HCT116 (cell line): ENCODE results near the gene LIPT1. TPM values are rescaled to one million over a fixed set of nuclear protein-coding genes. Genes with fewer than 3 reads are reported as not detected.

ENCODE experiments used
- ATAC-seq: fragments of 200-7000 bp; cut with Tn5 transposase; 2 replicates; pipeline ENCODE4 v1.9.1; 2020; ENCODE audit warnings: mild to moderate bottlenecking, moderate library complexity
- BruUV-seq: library from RNA; stranded (reverse); fragments of 400-500 nt; replicated peaks from 2 replicates; lab custom pipeline; 2021; lab: Mats Ljungman, UMichigan
- CTCF ChIA-PET: fragments of 300-600 bp; sonication (Branson Sonifier 250); formaldehyde crosslinking; loops from one replicate; lab custom pipeline; 2021; ENCODE audit warnings: antibody characterized with exemption; lab: Charles Lee
- POLR2A ChIA-PET: fragments of 300-600, 350-600 bp; sonication (Branson Sonifier 250); formaldehyde crosslinking; loops from one replicate; lab custom pipeline; 2021; ENCODE audit warnings: antibody characterized with exemption; lab: Charles Lee
- RAD21 ChIA-PET, 2 experiments: fragments of 300-600 bp; sonication (Branson Sonifier 250); formaldehyde crosslinking; loops; one replicate each; lab custom pipeline; 2023; ENCODE audit warnings: low total read pairs in 2 of 2; ENCODE audit not compliant: uncharacterized antibody in 2 of 2, unreplicated experiment in 2 of 2, low non-redundant PET in 1 of 2; lab: Charles Lee
- DNase-seq: peaks from one replicate; pipeline ENCODE4 v3.0.0-alpha.2; 2010; ENCODE audit warnings: low read depth, low spot score
- H2AFZ ChIP-seq: fragments of 200-600 bp; shearing (Covaris generic), sonication (generic); 2 replicates; pipeline ENCODE4 v1.6.1; 2017; ENCODE audit warnings: low read depth, mixed run types, mixed read lengths, antibody characterized with exemption, low read length; ENCODE audit not compliant: poor library complexity, severe bottlenecking
- H3K27ac ChIP-seq: 2 replicates; pipeline ENCODE4 v1.5.1; 2012; ENCODE audit warnings: low read depth, low read length
- H3K27me3 ChIP-seq: fragments of 200-600 bp; sonication (generic); 2 replicates; pipeline ENCODE4 v1.6.1; 2016; ENCODE audit warnings: mixed run types, low read length, mixed read lengths; ENCODE audit not compliant: insufficient read depth
- H3K36me3 ChIP-seq, 2 experiments: fragments of 200-500 bp in 1 of 2; fragments of 200-600 bp in 1 of 2; sonication (Bioruptor generic) in 1 of 2; sonication (generic) in 1 of 2; 2 replicates each; pipeline versions ENCODE4 v1.5.1 to v1.6.1; 2014 to 2016; ENCODE audit warnings: low read length in 2 of 2, inconsistent platforms in 1 of 2, mixed read lengths in 1 of 2, mixed run types in 1 of 2; ENCODE audit not compliant: insufficient read depth in 2 of 2, control insufficient read depth in 1 of 2
- H3K4me1 ChIP-seq, 2 experiments: fragments of 200-600 bp in 1 of 2; sonication (generic) in 1 of 2; 2 replicates each; pipeline versions ENCODE4 v1.5.1 to v1.6.1; 2012 to 2017; ENCODE audit warnings: low read length in 2 of 2, inconsistent platforms in 1 of 2, mild to moderate bottlenecking in 1 of 2, mixed read lengths in 1 of 2, mixed run types in 1 of 2, moderate library complexity in 1 of 2; ENCODE audit not compliant: insufficient read depth in 2 of 2, control insufficient read depth in 1 of 2
- H3K4me2 ChIP-seq: fragments of 200-600 bp; sonication (generic); 2 replicates; pipeline ENCODE4 v1.6.1; 2017; ENCODE audit warnings: mixed run types, low read length, mixed read lengths
- H3K4me3 ChIP-seq, 2 experiments: fragments of 200-600 bp in 1 of 2; sonication (generic) in 1 of 2; replicated peaks in 1 of 2; 2 replicates each; pipeline ENCODE4 v1.5.1; 2011 to 2016; ENCODE audit warnings: low read length in 2 of 2, control low read depth in 1 of 2, low read depth in 1 of 2, mild to moderate bottlenecking in 1 of 2, mixed read lengths in 1 of 2, mixed run types in 1 of 2
- H3K79me2 ChIP-seq: fragments of 200-600 bp; sonication (generic); 2 replicates; pipeline ENCODE4 v1.6.1; 2017; ENCODE audit warnings: mild to moderate bottlenecking, mixed run types, low read length, moderate library complexity, mixed read lengths; ENCODE audit not compliant: insufficient read depth
- H3K9ac ChIP-seq: fragments of 200-600 bp; sonication (generic); 2 replicates; pipeline ENCODE4 v1.6.1; 2016; ENCODE audit warnings: low read length, mixed read lengths
- H3K9me2 ChIP-seq: fragments of 200-600 bp; sonication (generic), shearing (Covaris generic); 2 replicates; pipeline ENCODE4 v1.6.1; 2017; ENCODE audit warnings: mixed run types, mild to moderate bottlenecking, moderate library complexity; ENCODE audit not compliant: insufficient read depth
- H3K9me3 ChIP-seq, 2 experiments: fragments of 200-500 bp in 1 of 2; fragments of 200-600 bp in 1 of 2; sonication (Bioruptor generic) in 1 of 2; sonication (generic) in 1 of 2; 2 replicates each; pipeline ENCODE4 v1.6.1; 2014 to 2017; ENCODE audit warnings: low read length in 2 of 2, mixed read lengths in 2 of 2, inconsistent platforms in 1 of 2, low read depth in 1 of 2, mild to moderate bottlenecking in 1 of 2, mixed run types in 1 of 2, moderate library complexity in 1 of 2; ENCODE audit not compliant: control insufficient read depth in 1 of 2, insufficient read depth in 1 of 2
- H4K20me1 ChIP-seq: fragments of 200-600 bp; sonication (generic), shearing (Covaris generic); 2 replicates; pipeline ENCODE4 v1.6.1; 2017; ENCODE audit warnings: mixed run types, mild to moderate bottlenecking, moderate library complexity; ENCODE audit not compliant: insufficient read depth
- CEBPB ChIP-seq: IDR thresholded peaks from 2 replicates; pipeline ENCODE4 v1.6.1; 2012; ENCODE audit warnings: low read depth
- EGR1 ChIP-seq: IDR thresholded peaks from 2 replicates; pipeline ENCODE4 v1.6.1; 2012; ENCODE audit warnings: low read depth
- FOSL1 ChIP-seq: IDR thresholded peaks from 2 replicates; pipeline ENCODE4 v1.6.1; 2012; ENCODE audit warnings: low read depth
- JUND ChIP-seq: IDR thresholded peaks from 2 replicates; pipeline ENCODE4 v1.6.1; 2012
- POLR2AphosphoS5 ChIP-seq: IDR thresholded peaks from 2 replicates; pipeline ENCODE4 v1.6.1; 2011; ENCODE audit warnings: mild to moderate bottlenecking, low read depth, low read length, moderate library complexity
- SIN3A ChIP-seq: IDR thresholded peaks from 2 replicates; pipeline ENCODE4 v1.6.1; 2012; ENCODE audit warnings: low read depth
- SP1 ChIP-seq: IDR thresholded peaks from 2 replicates; pipeline ENCODE4 v1.6.1; 2012; ENCODE audit warnings: low read depth
- SRF ChIP-seq: IDR thresholded peaks from 2 replicates; pipeline ENCODE4 v1.6.1; 2012; ENCODE audit warnings: low read depth
- TCF7L2 ChIP-seq: IDR thresholded peaks from 2 replicates; pipeline ENCODE4 v1.7.0; 2011; ENCODE audit warnings: borderline replicate concordance, inconsistent platforms; ENCODE audit not compliant: insufficient read depth, insufficient read length; ENCODE audit errors: extremely low read depth
- ZFX ChIP-seq: fragments of 450-650 bp; IDR thresholded peaks from 2 replicates; pipeline ENCODE4 v1.6.1; 2017
- intact Hi-C: fragments of 100-400 bp; cut with micrococcal nuclease; formaldehyde crosslinking; loops from 2 replicates; pipeline ENCODE4 v1.10.0; 2022
- total RNA-seq: library from RNA; stranded (reverse); gene quantifications from one replicate; pipeline ENCODE4 v1.2.1, GENCODE V29; 2021; ENCODE audit not compliant: unreplicated experiment
- TF ChIP-seq, protein P1 (sequence below): IDR thresholded peaks from 2 replicates; pipeline ENCODE4 v1.6.1; 2012
- TF ChIP-seq, protein P2 (sequence below), 3 experiments: fragments of 200-600 bp in 1 of 3; sonication (generic) in 1 of 3; IDR thresholded peaks in 2 of 3; conservative IDR thresholded peaks in 1 of 3; 2 replicates each; pipeline ENCODE4 v1.5.1; 2012 to 2017; ENCODE audit warnings: low read depth in 2 of 3, low read length in 2 of 3, antibody characterized with exemption in 1 of 3, borderline replicate concordance in 1 of 3, control low read depth in 1 of 3, mild to moderate bottlenecking in 1 of 3, mixed read lengths in 1 of 3, mixed run types in 1 of 3, moderate library complexity in 1 of 3; ENCODE audit not compliant: insufficient read depth in 1 of 3

LIPT1 gene
- total RNA-seq, 1 experiment from 2014 or later: 8.5 TPM

DNA sequence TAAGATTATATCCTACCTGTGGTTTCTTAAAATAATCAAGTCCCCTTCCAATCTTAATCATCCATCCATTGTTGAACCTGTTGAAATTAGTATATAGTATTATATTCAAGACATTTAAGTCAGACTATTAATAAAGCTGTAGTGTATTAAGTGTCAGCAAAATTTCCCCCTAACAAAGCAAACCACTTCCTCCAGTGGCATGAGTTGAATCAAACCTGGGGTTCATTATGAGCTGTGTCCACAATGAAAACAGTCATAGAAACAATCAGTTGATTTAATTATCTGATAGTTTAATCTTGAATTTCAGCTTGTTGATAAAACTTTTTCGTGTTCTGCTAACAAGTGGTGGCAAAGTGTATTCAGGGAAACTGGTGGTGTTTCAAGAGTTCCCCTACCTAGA lies 14.8 kb downstream of the LIPT1 start (continued):
- TF ChIP-seq TCF7L2: no peak
- no peak for TF ChIP-seq POLR2AphosphoS5
- TF ChIP-seq JUND: no peak
- TF ChIP-seq, protein P1, sequence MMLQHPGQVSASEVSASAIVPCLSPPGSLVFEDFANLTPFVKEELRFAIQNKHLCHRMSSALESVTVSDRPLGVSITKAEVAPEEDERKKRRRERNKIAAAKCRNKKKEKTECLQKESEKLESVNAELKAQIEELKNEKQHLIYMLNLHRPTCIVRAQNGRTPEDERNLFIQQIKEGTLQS: no peak
- TF ChIP-seq ZFX: no peak
- no peak for TF ChIP-seq EGR1
- TF ChIP-seq SP1: no peak

DNA sequence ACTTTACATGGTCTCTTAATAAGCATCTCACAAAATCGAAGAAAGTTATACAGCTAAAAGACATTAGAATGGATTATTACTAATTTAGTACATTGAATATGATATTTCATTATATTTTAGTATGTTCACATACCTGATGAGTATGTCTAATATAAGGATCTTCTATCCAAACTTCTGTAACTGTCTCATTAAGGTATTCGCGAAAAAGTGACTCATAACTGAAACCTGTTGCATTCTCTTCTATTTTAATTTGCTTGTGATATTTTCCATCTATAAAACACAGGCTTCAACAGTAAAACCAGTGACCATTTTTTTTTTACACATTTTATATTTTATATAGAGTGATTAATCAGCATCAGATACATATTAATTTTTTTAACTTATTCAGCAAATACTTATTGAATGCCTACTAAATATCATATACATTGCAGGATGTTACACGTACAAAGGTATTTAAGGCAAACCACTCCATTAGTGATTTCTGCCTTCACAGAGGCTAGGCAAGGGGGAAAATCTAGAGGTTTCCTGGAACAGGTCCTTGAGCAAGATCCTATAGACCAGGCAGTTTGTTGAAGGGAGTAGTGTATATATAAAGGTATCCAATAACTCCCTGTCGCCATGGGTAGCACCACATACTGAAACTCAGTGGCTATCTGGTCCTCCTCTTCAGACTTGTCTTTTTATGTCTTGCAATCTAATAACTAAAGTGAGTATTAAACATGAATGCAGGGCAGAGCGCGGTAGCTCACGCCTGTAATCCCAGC lies 16.8 kb downstream of the LIPT1 start:
- no peak overlapping the region for H2AFZ ChIP-seq
- ChIA-PET CTCF (no interaction called here), POLR2A (no interaction called here), RAD21 (no interaction called here)
- H3K4me1 ChIP-seq: no peaks in the 10 kb centered on the region
- peaks cover 16 to 18% of the 10 kb centered on the region in 2 experiments; a peak in 3 of 4 replicates for H3K36me3 ChIP-seq
- no peaks in the 10 kb centered on the region for H3K27me3 ChIP-seq
- ATAC-seq: no peak
- no peak overlapping the region for H3K27ac ChIP-seq
- no TSS peak for BruUV-seq
- no peak overlapping the region for H3K4me3 ChIP-seq
- DNase-seq: no peak
- no peaks in the 10 kb centered on the region for H3K9me3 ChIP-seq
- no peaks in the 10 kb centered on the region; the same call in 1 of the 2 replicates for H4K20me1 ChIP-seq
- H3K4me2 ChIP-seq: no peak overlapping the region
- peaks cover 4% of the 10 kb centered on the region; the same call in 1 of the 2 replicates for H3K79me2 ChIP-seq
- intact Hi-C loops: no loop called here
- H3K9me2 ChIP-seq: no peaks in the 10 kb centered on the region
- TF ChIP-seq ZFX (no peak), SIN3A (no peak), FOSL1 (no peak), SRF (no peak), CEBPB (no peak), JUND (no peak)
- TF ChIP-seq, protein P1: no peak
- TF ChIP-seq, protein P2, sequence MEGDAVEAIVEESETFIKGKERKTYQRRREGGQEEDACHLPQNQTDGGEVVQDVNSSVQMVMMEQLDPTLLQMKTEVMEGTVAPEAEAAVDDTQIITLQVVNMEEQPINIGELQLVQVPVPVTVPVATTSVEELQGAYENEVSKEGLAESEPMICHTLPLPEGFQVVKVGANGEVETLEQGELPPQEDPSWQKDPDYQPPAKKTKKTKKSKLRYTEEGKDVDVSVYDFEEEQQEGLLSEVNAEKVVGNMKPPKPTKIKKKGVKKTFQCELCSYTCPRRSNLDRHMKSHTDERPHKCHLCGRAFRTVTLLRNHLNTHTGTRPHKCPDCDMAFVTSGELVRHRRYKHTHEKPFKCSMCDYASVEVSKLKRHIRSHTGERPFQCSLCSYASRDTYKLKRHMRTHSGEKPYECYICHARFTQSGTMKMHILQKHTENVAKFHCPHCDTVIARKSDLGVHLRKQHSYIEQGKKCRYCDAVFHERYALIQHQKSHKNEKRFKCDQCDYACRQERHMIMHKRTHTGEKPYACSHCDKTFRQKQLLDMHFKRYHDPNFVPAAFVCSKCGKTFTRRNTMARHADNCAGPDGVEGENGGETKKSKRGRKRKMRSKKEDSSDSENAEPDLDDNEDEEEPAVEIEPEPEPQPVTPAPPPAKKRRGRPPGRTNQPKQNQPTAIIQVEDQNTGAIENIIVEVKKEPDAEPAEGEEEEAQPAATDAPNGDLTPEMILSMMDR (IDR thresholded peaks at IDR 0.05 in 2 of 3, conservative IDR thresholded peaks at IDR 0.05 in 1 of 3; ENCODE audit: borderline replicate concordance in 1 of 3, insufficient read depth in 1 of 3, low read depth in 2 of 3, low read length in 2 of 3): no peak
- no peak overlapping the region for H3K9ac ChIP-seq
